ENCODE results near the gene AOAH. TPM values are rescaled to one million over a fixed set of nuclear protein-coding genes. Genes with fewer than 3 reads are reported as not detected.
"Not testable (repeated sequence)": the region's sequence is repeated elsewhere in the genome, so short reads cannot be mapped to it uniquely, and the experiment has no call there.

The AOAH gene
- total and polyA plus RNA-seq, 9 donors = 2.4 to 4.4 (median 3.4) TPM

DNA sequence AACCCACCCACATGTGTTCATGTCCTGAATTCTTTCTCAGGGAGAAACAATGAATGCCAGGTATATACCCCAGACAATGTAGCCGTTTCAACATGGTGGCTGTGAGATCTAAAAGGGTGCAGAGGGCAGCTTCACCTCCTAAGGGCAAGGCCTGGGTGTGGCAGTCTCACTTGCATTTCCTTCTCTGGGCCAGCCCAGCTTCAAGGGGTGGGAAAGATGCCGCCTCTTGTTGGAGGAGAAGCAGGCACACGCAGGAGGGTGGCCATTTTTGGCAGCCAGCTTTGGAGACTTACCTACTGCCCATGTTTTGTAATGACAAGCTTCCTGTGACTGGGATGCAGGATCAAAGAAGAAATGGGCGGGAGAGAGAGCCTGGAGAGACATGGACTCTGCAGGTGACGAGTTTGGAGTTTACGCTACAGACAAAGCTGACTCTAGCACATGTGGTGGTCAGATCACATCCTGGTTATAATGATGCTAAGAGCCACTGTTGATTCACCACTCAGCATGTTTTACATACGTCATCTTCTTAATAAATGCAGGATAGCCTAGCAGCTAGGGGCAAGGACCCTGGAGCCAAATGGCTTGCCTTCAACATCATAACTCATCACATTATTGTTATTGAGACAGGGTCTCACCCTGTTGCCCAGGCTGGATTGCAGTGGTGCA lies 218.0 kb downstream of the AOAH start:
- Histone ChIP-seq H3K36me3 (ENCODE audit: control insufficient read depth, insufficient read depth, low read length) (no peaks in the 10 kb centered on the region), H3K9me3 (replicated peaks; ENCODE audit: control insufficient read depth, low read depth, low read length) (no peaks in the 10 kb centered on the region), H3K4me1 (ENCODE audit: control insufficient read depth, insufficient read depth, low read length) (no peaks in the 10 kb centered on the region), H3K4me3 (ENCODE audit: low read length) (no peak overlapping the region), H3K27me3 (ENCODE audit: control insufficient read depth, insufficient read depth, low read length) (no peaks in the 10 kb centered on the region), H3K27ac (ENCODE audit: low read length) (no peak overlapping the region)
- no peak for DNase-seq
- WGBS (ENCODE audit: insufficient coverage) = 95% methylated on average over 3 of the region's 7 CpGs

DNA sequence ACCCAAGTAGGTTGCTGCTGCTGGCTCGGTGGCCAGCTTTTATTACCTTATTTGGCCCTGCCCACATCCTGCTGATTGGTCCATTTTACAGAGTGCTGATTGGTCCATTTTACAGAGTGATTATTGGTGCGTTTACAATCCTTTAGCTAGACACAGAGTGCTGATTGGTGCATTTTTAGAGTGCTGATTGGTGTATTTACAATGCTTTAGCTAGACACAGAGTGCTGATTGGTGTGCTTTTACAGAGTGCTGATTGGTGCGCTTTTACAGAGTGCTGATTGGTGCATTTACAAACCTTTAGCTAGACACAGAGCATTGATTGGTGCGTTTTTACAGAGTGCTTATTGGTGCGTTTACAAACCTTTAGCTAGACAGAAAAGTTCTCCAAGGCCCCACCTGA lies 219.7 kb downstream of the AOAH start:
- not testable (repeated sequence) for H3K36me3 ChIP-seq (ENCODE audit: control insufficient read depth, insufficient read depth, low read length); H3K27me3 ChIP-seq (ENCODE audit: control insufficient read depth, insufficient read depth, low read length); H3K4me1 ChIP-seq (ENCODE audit: control insufficient read depth, insufficient read depth, low read length); DNase-seq; H3K4me3 ChIP-seq (ENCODE audit: low read length); H3K9me3 ChIP-seq (replicated peaks; ENCODE audit: control insufficient read depth, low read depth, low read length); H3K27ac ChIP-seq (ENCODE audit: low read length)
- WGBS (ENCODE audit: insufficient coverage) = 100% methylated on average over 3 of the region's 5 CpGs

DNA sequence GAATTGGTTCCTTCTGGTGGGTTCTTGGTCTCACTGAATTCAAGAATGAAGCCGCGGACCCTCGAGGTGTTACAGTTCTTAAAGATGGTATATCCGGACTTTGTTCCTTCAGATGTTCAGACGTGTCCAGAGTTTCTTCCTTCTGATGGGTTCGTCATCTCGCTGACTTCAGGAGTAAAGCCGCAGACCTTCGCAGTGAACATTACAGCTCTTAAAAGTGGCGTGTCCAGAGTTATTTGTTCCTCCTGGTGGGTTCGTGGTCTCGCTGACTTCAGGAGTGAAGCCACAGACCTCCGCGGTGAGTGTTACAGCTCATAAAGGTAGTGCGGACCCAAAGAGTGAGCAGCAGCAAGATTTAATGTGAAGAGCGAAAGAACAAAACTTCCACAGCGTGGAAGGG lies 220.1 kb downstream of the AOAH start:
- H3K4me3 ChIP-seq (ENCODE audit: low read length); H3K27ac ChIP-seq (ENCODE audit: low read length); H3K27me3 ChIP-seq (ENCODE audit: control insufficient read depth, insufficient read depth, low read length); DNase-seq; H3K9me3 ChIP-seq (replicated peaks; ENCODE audit: control insufficient read depth, low read depth, low read length); H3K4me1 ChIP-seq (ENCODE audit: control insufficient read depth, insufficient read depth, low read length); H3K36me3 ChIP-seq (ENCODE audit: control insufficient read depth, insufficient read depth, low read length): not testable (repeated sequence)
- WGBS (ENCODE audit: insufficient coverage) = 96% methylated on average over 16 of the region's 17 CpGs

DNA sequence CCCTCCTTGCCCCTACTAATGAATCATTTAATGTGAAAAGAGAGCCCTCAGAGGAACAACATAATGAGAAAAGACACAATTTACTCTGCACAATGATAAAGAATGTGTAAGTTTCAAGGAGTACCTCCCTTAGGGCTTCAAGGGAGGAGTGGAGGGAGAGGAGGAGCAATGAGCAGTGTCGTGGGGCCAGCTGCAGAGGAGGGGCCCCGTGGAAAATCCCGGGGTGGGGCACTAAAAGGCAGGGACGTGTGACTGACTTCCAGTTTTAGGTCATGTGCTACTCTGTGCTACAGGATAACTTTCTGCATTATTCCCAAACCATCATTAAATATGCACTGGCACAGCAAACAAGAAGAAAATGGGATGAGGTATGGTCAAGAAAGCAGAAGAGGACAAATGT lies 226.5 kb downstream of the AOAH start:
- no CpG with 5 or more reads among the region's 4 CpGs for WGBS (ENCODE audit: insufficient coverage)

DNA sequence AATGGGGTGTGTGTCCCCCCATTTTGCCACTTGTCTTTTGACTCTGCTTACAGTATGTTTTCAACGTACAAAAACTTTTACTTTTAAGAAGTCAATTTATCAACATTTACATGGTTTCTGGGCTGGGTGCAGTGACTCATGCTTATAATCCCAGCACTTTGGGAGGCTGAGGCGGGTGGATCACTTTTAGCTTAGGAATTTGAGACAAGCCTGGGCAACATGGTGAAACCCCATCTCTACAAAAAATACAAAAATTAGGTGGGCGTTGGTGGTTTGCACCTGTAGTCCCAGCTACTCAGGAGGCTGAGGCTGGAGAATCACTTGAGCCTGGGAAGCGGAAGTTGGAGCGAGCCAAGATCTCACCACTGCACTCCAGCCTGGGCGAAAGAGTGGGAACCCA lies 227.1 kb downstream of the AOAH start:
- WGBS (ENCODE audit: insufficient coverage) = 96% methylated on average over 3 of the region's 6 CpGs
- H3K27me3 ChIP-seq (ENCODE audit: control insufficient read depth, insufficient read depth, low read length); H3K4me1 ChIP-seq (ENCODE audit: control insufficient read depth, insufficient read depth, low read length); DNase-seq; H3K27ac ChIP-seq (ENCODE audit: low read length); H3K9me3 ChIP-seq (replicated peaks; ENCODE audit: control insufficient read depth, low read depth, low read length); H3K36me3 ChIP-seq (ENCODE audit: control insufficient read depth, insufficient read depth, low read length); H3K4me3 ChIP-seq (ENCODE audit: low read length): not testable (repeated sequence)

More for the DNA sequence above, 226.5 kb downstream of the AOAH start:
- Histone ChIP-seq H3K4me1 (ENCODE audit: control insufficient read depth, insufficient read depth, low read length) (no peaks in the 10 kb centered on the region), H3K27ac (ENCODE audit: low read length) (no peak overlapping the region), H3K9me3 (replicated peaks; ENCODE audit: control insufficient read depth, low read depth, low read length) (no peaks in the 10 kb centered on the region), H3K27me3 (ENCODE audit: control insufficient read depth, insufficient read depth, low read length) (no peaks in the 10 kb centered on the region), H3K36me3 (ENCODE audit: control insufficient read depth, insufficient read depth, low read length) (no peaks in the 10 kb centered on the region), H3K4me3 (ENCODE audit: low read length) (no peak overlapping the region)
- DNase-seq = no peak

DNA sequence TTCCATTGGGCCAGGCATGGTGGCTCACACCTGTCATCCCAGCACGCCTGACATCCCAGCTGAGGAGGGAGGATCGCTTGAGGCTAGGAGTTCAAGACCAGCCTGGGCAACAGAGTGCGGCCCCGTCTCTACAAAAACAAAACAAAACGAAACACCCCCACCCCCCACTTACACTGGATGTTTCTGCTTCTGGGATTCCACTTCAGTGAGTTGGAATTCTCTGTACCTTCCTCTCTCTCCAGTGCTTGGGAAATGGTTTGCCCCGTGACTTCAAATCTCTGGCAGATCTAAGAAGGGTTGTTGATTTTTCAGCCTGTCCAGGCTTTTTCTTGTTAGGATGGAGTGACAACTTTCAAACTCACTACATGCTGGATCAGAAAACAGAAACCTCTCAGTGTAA lies 227.7 kb downstream of the AOAH start:
- Histone ChIP-seq H3K36me3 (ENCODE audit: control insufficient read depth, insufficient read depth, low read length) (no peaks in the 10 kb centered on the region), H3K9me3 (replicated peaks; ENCODE audit: control insufficient read depth, low read depth, low read length) (no peaks in the 10 kb centered on the region), H3K27ac (ENCODE audit: low read length) (no peak overlapping the region), H3K4me1 (ENCODE audit: control insufficient read depth, insufficient read depth, low read length) (no peaks in the 10 kb centered on the region), H3K4me3 (ENCODE audit: low read length) (no peak overlapping the region), H3K27me3 (ENCODE audit: control insufficient read depth, insufficient read depth, low read length) (no peaks in the 10 kb centered on the region)
- DNase-seq = no peak
- 100% methylated on average over 1 of the region's 6 CpGs for WGBS (ENCODE audit: insufficient coverage)

DNA sequence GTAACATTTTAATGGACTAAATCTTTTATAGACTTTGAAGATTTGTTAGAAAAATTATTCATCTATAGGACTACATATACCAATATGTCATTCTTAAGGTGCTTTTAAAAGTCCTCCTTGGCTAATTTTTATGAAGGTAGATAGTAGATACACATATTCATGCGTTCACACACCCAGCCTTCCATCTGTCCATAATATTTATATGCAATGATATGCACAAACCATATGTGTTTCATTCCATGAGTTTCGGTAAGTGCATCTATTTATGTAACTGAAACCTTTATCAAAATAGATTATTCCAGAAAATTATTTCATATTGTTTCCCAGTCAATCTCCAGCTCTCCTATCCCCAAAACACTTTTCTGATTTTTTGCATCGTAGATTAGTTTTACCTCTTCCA lies 233.0 kb downstream of the AOAH start:
- Histone ChIP-seq H3K4me3 (ENCODE audit: low read length) (no peak overlapping the region), H3K9me3 (replicated peaks; ENCODE audit: control insufficient read depth, low read depth, low read length) (no peaks in the 10 kb centered on the region), H3K36me3 (ENCODE audit: control insufficient read depth, insufficient read depth, low read length) (no peaks in the 10 kb centered on the region), H3K27me3 (ENCODE audit: control insufficient read depth, insufficient read depth, low read length) (no peaks in the 10 kb centered on the region), H3K4me1 (ENCODE audit: control insufficient read depth, insufficient read depth, low read length) (no peaks in the 10 kb centered on the region), H3K27ac (ENCODE audit: low read length) (no peak overlapping the region)
- WGBS (ENCODE audit: insufficient coverage) = no CpG with 5 or more reads among the region's 3 CpGs
- DNase-seq = no peak

DNA sequence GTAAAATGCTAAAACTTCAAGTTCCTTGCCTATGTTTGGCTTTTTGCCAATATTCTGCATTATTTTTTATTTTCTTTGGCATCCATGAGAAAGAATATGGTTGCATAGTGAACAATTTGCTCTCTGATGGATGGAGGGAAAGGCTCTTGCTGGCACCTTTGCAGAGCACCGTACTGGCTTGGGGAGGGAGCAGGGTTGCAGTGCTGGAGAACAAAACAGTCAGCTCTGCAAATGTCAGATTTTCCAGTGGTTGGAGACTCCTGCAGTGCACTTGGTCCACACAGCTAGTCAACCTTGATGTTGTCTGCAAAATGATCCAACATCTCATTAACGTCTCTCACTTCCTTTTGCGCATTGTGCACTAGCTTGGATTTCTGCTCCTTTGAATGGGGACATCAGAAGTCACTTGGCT lies 233.9 kb downstream of the AOAH start:
- H3K4me3 ChIP-seq (ENCODE audit: low read length) = no peak overlapping the region
- H3K27me3 ChIP-seq (ENCODE audit: control insufficient read depth, insufficient read depth, low read length) = no peaks in the 10 kb centered on the region
- H3K27ac ChIP-seq (ENCODE audit: low read length) = no peak overlapping the region
- WGBS (ENCODE audit: insufficient coverage) = 44% methylated on average over 1 of the region's 3 CpGs
- peak; percentile 51 for DNase-seq
- no peaks in the 10 kb centered on the region for H3K4me1 ChIP-seq (ENCODE audit: control insufficient read depth, insufficient read depth, low read length)
- H3K9me3 ChIP-seq (replicated peaks; ENCODE audit: control insufficient read depth, low read depth, low read length) = no peaks in the 10 kb centered on the region
- no peaks in the 10 kb centered on the region for H3K36me3 ChIP-seq (ENCODE audit: control insufficient read depth, insufficient read depth, low read length)

DNA sequence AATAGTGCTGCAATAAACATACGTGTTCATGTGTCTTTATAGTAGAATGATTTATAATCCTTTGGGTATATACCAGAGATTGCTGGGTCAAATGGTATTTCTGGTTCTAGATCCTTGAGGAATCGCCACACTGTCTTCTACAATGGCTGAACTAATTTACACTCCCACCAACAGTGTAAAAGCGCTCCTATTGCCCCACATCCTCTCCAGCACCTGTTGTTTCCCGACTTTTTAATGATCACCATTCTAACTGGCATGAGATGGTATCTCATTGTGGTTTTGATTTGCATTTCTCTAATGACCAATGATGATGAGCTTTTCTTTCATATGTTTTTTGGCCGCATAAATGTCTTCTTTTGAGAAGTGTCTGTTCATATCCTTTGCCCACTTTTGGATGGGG lies 235.6 kb downstream of the AOAH start:
- no CpG with 5 or more reads among the region's 5 CpGs for WGBS (ENCODE audit: insufficient coverage)
- not testable (repeated sequence) for H3K27ac ChIP-seq (ENCODE audit: low read length); H3K4me3 ChIP-seq (ENCODE audit: low read length); H3K27me3 ChIP-seq (ENCODE audit: control insufficient read depth, insufficient read depth, low read length); H3K36me3 ChIP-seq (ENCODE audit: control insufficient read depth, insufficient read depth, low read length); DNase-seq; H3K4me1 ChIP-seq (ENCODE audit: control insufficient read depth, insufficient read depth, low read length); H3K9me3 ChIP-seq (replicated peaks; ENCODE audit: control insufficient read depth, low read depth, low read length)

DNA sequence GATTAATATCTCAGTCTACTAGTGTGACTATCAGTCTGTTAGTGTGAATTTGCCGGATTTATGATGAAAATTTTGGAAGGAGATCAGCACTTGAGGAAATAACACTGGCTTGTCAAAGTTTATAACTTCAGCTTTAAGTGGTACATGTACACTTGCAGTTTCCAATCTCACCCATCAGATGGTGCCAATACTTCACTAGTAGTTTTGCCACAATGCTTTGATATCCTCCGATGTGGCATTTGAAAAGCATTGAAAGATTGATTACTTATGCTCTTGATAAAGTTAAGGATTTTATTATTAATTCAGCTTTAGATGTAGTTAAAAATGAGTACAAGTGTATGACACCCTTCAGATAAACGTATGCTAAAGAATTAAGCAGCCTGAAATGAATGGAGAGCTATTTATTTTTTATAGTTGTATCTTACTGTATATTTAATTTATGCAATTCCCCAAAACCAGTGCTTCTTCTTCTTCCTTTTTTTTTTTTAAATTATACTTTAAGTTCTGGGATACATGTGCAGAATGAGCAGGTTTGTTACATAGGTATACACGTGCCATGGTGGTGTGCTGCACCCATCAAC lies 236.4 kb downstream of the AOAH start:
- Histone ChIP-seq H3K36me3 (ENCODE audit: control insufficient read depth, insufficient read depth, low read length) (no peaks in the 10 kb centered on the region), H3K9me3 (replicated peaks; ENCODE audit: control insufficient read depth, low read depth, low read length) (no peaks in the 10 kb centered on the region), H3K4me1 (ENCODE audit: control insufficient read depth, insufficient read depth, low read length) (no peaks in the 10 kb centered on the region), H3K27ac (ENCODE audit: low read length) (no peak overlapping the region), H3K4me3 (ENCODE audit: low read length) (no peak overlapping the region), H3K27me3 (ENCODE audit: control insufficient read depth, insufficient read depth, low read length) (no peaks in the 10 kb centered on the region)
- DNase-seq = peak; percentile 64
- WGBS (ENCODE audit: insufficient coverage) = no CpG with 5 or more reads among the region's 4 CpGs

DNA sequence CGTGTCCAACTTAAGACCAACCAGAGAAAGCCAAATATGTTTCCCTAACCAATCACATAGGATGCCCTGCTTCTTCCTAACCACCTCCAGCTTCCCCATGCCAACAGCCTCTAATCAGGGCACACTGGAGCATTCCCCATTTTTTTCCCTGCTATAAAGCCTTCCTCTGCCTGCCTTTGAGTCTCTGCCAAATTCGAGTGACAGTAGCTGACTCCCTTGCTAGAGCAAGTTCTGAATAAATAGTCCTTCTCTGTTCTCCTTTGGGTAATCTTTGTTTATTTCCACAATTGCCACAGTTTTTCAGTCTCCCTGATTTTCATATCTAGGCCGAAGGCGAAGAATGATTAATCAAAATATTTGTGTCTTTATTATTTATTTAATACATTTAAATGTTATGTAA lies 238.0 kb downstream of the AOAH start:
- Histone ChIP-seq H3K36me3 (ENCODE audit: control insufficient read depth, insufficient read depth, low read length) (no peaks in the 10 kb centered on the region), H3K27me3 (ENCODE audit: control insufficient read depth, insufficient read depth, low read length) (no peaks in the 10 kb centered on the region), H3K9me3 (replicated peaks; ENCODE audit: control insufficient read depth, low read depth, low read length) (no peaks in the 10 kb centered on the region), H3K27ac (ENCODE audit: low read length) (no peak overlapping the region), H3K4me1 (ENCODE audit: control insufficient read depth, insufficient read depth, low read length) (no peaks in the 10 kb centered on the region), H3K4me3 (ENCODE audit: low read length) (no peak overlapping the region)
- 60% methylated on average over 1 of the region's 4 CpGs for WGBS (ENCODE audit: insufficient coverage)
- no peak for DNase-seq
